Smooth muscle cell (in vitro differentiated cells): Measurements from ENCODE around the gene STIL. TPM values are rescaled to one million over a fixed set of nuclear protein-coding genes. Genes with fewer than 3 reads are reported as not detected.

ENCODE experiments used
- DNase-seq: peaks from one replicate; lab custom pipeline; 2025; ENCODE audit not compliant: unreplicated experiment; lab: John Stamatoyannopoulos, UW
- H2AFZ ChIP-seq: fragments of 200-600 bp; sonication (generic); 2 replicates; pipeline ENCODE4 v1.6.0; 2016; ENCODE audit warnings: antibody characterized with exemption, low read depth, mild to moderate bottlenecking
- H3F3A ChIP-seq: fragments of 200-600 bp; sonication (generic); 2 replicates; pipeline ENCODE4 v1.6.0; 2017; ENCODE audit warnings: antibody characterized with exemption, low read depth
- H3K27ac ChIP-seq: fragments of 200-600 bp; sonication (generic); 2 replicates; pipeline ENCODE4 v1.5.1; 2016; ENCODE audit warnings: low read depth, mild to moderate bottlenecking
- H3K27me3 ChIP-seq: fragments of 200-600 bp; sonication (generic); 2 replicates; pipeline ENCODE4 v1.6.1; 2016; ENCODE audit warnings: low read depth, mild to moderate bottlenecking
- H3K36me3 ChIP-seq: fragments of 200-600 bp; sonication (generic); 2 replicates; pipeline ENCODE4 v1.5.1; 2016; ENCODE audit warnings: low read depth
- H3K4me1 ChIP-seq: fragments of 200-600 bp; sonication (generic); 2 replicates; pipeline ENCODE4 v1.5.1; 2016; ENCODE audit warnings: low read depth
- H3K4me2 ChIP-seq: fragments of 200-600 bp; sonication (generic); 2 replicates; pipeline ENCODE4 v1.6.0; 2016; ENCODE audit warnings: mild to moderate bottlenecking
- H3K4me3 ChIP-seq: fragments of 200-600 bp; sonication (generic); 2 replicates; pipeline ENCODE4 v1.5.1; 2016; ENCODE audit warnings: mild to moderate bottlenecking
- H3K79me2 ChIP-seq: fragments of 200-600 bp; sonication (generic); 2 replicates; pipeline ENCODE4 v1.6.0; 2016; ENCODE audit warnings: low read depth, mild to moderate bottlenecking
- H3K9ac ChIP-seq: fragments of 200-600 bp; sonication (generic); 2 replicates; pipeline ENCODE4 v1.6.0; 2016; ENCODE audit warnings: low read depth
- H3K9me3 ChIP-seq: fragments of 200-600 bp; sonication (generic); replicated peaks from 2 replicates; pipeline ENCODE4 v1.5.1; 2016; ENCODE audit warnings: low read depth
- H4K20me1 ChIP-seq: fragments of 200-600 bp; sonication (generic); 2 replicates; pipeline ENCODE4 v1.6.0; 2016; ENCODE audit warnings: low read depth
- CTCF ChIP-seq: fragments of 200-600 bp; sonication (generic); IDR thresholded peaks from 2 replicates; pipeline ENCODE4 v1.5.1; 2017; ENCODE audit warnings: borderline replicate concordance, mild to moderate bottlenecking, antibody characterized with exemption; ENCODE audit not compliant: insufficient read depth, poor library complexity, severe bottlenecking
- WGBS: methylation state at CpG from one replicate; pipeline ENCODE4 v1.1.7; 2016; ENCODE audit warnings: low lambda C conversion rate; 5-methylcytosine and 5-hydroxymethylcytosine counted together
- polyA plus RNA-seq: library from polyadenylated mRNA; unstranded; fragments of >200 nt; fragmentation: Nextera tagmentation; extraction: Ambion mirVana; gene quantifications from 2 replicates; pipeline ENCODE4 v1.2.1, GENCODE V29; 2016
- total RNA-seq: library from RNA; depleted of rRNA; stranded (reverse); fragments of >200 nt; gene quantifications from 2 replicates; pipeline ENCODE4 v1.2.3, GENCODE V29; 2014

The STIL gene
- total and polyA plus RNA-seq, 2 experiments from 2014 or later: 4.6 to 6.1 TPM

GRCh38 chr1:47210666-47211065, 103.3 kb downstream of the STIL start:
- H3K27ac ChIP-seq: no peak overlapping the region
- H3K36me3 ChIP-seq: no peaks in the 10 kb centered on the region
- H3K27me3 ChIP-seq: peaks cover 35% of the 10 kb centered on the region
- no peak for TF ChIP-seq CTCF
- no peaks in the 10 kb centered on the region for H3F3A ChIP-seq
- H3K9ac ChIP-seq: no peak overlapping the region
- no peaks in the 10 kb centered on the region for H3K4me1 ChIP-seq
- no peak overlapping the region for H3K4me3 ChIP-seq
- no peaks in the 10 kb centered on the region for H4K20me1 ChIP-seq
- H3K79me2 ChIP-seq: no peaks in the 10 kb centered on the region
- no peak overlapping the region for H2AFZ ChIP-seq
- DNase-seq: no peak
- WGBS: 71% methylated on average over 3 of the region's 3 CpGs
- H3K4me2 ChIP-seq: no peak overlapping the region
- no peaks in the 10 kb centered on the region for H3K9me3 ChIP-seq

- Histone ChIP-seq H3K9ac (no peak overlapping the region), H3K4me2 (no peak overlapping the region), H3K9me3 (no peaks in the 10 kb centered on the region), H3K4me3 (no peak overlapping the region), H3K4me1 (no peaks in the 10 kb centered on the region), H3K79me2 (no peaks in the 10 kb centered on the region), H3K27me3 (peaks cover 44% of the 10 kb centered on the region), H3K36me3 (no peaks in the 10 kb centered on the region), H2AFZ (no peak overlapping the region), H3K27ac (no peak overlapping the region), H4K20me1 (no peaks in the 10 kb centered on the region), H3F3A (no peaks in the 10 kb centered on the region)
- no peak for DNase-seq
- WGBS: 50% methylated on average over 3 of the region's 3 CpGs
- TF ChIP-seq CTCF: no peak
Observed at GRCh38 chr1:47209725-47210325, 104.1 kb downstream of the STIL start.

GRCh38 chr1:47209091-47209490, 104.9 kb downstream of the STIL start:
- H3K27me3 ChIP-seq: peaks cover 51% of the 10 kb centered on the region
- no peak for DNase-seq
- H3K36me3 ChIP-seq: no peaks in the 10 kb centered on the region
- H2AFZ ChIP-seq: no peak overlapping the region
- no peaks in the 10 kb centered on the region for H3K9me3 ChIP-seq
- no peak overlapping the region for H3K27ac ChIP-seq
- 58% methylated on average over 8 of the region's 8 CpGs for WGBS
- H3K4me1 ChIP-seq: no peaks in the 10 kb centered on the region
- no peak overlapping the region for H3K4me3 ChIP-seq
- no peaks in the 10 kb centered on the region for H4K20me1 ChIP-seq
- H3F3A ChIP-seq: no peaks in the 10 kb centered on the region
- no peaks in the 10 kb centered on the region for H3K79me2 ChIP-seq
- H3K4me2 ChIP-seq: no peak overlapping the region
- H3K9ac ChIP-seq: no peak overlapping the region
- no peak for TF ChIP-seq CTCF

- H3K4me3 ChIP-seq: no peak overlapping the region
- no peak overlapping the region for H3K9ac ChIP-seq
- H3F3A ChIP-seq: no peaks in the 10 kb centered on the region
- no peak for DNase-seq
- H2AFZ ChIP-seq: no peak overlapping the region
- no peaks in the 10 kb centered on the region for H3K79me2 ChIP-seq
- no peak overlapping the region for H3K4me2 ChIP-seq
- H3K27ac ChIP-seq: no peak overlapping the region
- 27% methylated on average over 11 of the region's 11 CpGs for WGBS
- H3K27me3 ChIP-seq: peaks cover 54% of the 10 kb centered on the region
- no peaks in the 10 kb centered on the region for H4K20me1 ChIP-seq
- H3K9me3 ChIP-seq: no peaks in the 10 kb centered on the region
- H3K36me3 ChIP-seq: no peaks in the 10 kb centered on the region
- TF ChIP-seq CTCF: no peak
- H3K4me1 ChIP-seq: no peaks in the 10 kb centered on the region
Observed at GRCh38 chr1:47208374-47208850, 105.5 kb downstream of the STIL start.
